NAMALWA (cell line): ENCODE results near the gene C1QTNF9B.
"Not testable (repeated sequence)": the region's sequence is repeated elsewhere in the genome, so short reads cannot be mapped to it uniquely, and the experiment has no call there.

Experiments used
- DNase-seq: peaks from one replicate; pipeline ENCODE4 v3.0.0-alpha.2; 2015; ENCODE audit warnings: low spot score

Gene C1QTNF9B

DNA sequence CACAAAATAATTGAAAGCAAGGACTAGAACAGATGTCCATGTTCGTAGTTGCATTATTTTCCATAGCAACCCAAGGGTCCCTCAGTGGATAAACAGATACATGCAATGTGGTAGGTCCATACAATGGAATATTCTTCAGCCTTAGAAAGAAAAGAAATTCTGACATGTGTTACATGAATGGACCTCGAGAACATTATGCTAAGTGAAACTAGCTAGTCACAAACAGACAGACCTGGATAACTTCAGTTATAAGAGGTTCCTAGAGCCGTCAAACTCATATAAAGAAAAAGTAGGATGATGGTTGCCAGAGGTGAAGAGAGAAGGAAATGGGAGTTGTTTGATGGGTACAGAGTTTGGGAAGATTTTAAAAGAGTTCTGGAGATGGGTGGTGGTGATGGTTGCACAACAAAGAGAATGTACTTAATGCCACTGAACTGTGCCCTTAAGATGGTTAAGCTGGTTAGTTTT is at the start of gene C1QTNF9B:
TSS of gene C1QTNF9B (minus strand) at position 51 of the 468 bp plus-strand sequence.
- DNase-seq: not testable (repeated sequence)

DNA sequence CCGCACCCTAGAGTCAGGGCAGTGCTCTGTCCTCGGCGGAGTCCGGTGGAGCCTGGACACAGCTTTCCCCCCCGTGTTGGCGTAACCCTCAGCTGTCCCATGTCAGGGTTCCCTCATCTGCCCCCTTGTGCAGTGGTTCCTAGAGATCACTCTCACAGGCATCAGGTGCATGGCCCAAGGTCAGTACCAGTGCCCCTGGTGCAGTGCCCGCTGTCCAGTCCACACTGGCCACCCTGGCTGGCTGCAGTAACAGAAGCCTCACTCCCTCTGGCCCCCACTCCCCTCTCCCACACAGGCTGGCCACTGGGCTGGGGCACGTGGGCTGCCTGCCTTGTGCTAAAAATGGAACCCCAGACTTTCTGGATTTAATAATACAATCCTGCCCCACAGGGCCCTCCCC is 49.6 kb upstream of the C1QTNF9B start:
- no peak for DNase-seq

DNA sequence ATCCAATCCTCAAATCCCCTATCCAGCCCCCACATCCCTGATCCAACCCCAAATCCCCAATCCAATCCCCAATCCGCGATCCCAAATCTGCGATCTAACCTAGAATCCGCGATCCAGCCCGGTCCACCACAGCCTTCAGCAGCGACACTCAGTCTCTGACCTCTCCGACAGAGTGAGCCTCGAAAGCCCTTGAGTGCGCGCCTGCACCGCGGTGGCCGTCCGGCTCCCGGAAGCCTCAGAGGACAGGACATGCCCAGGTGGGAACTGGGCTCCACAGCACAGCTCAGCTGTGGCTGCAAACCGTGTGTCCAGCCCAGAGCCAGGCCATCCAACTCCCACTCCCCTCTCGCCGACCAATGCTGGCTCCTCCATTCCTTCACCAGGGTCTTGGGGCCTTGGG is 48.8 kb upstream of the C1QTNF9B start:
- DNase-seq: no peak

DNA sequence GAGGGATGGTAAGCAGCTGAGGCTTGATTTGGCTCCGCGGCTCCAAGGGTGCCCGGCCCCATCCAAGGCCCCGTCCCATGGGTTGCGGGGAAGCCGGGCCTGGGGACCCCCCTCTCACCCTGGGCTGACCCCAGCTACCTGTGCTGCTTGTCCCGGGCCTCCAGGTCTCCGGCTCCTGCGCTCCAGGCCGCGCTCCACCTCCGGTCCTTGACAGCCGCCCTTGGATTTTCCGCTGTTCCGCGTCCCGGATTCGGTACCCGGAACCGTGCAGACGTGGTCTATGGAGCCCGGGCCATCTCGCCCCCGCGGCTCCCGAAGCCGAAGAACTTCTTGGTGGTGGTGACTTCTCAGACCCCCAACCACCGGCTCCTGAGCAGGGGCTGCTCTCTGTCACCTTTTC is 48.3 kb upstream of the C1QTNF9B start:
- no peak for DNase-seq

DNA sequence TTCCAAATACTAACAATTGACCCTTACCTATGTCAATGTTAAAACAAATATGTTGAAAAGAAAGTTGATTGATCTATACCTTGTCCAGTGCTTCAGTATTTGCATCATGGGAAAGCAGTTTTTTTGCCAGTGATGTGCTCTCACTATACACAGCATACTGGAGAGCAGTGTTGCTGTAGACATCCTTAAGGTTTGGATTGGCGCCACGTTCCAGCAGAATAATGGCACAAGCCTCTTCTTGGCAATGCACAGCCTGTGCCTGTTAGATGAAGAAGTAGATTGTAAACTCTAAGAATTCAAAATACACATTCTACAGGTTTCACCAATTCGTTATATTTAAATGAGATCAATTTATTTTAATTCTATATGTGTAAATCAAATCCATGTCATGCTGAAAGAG is 43.9 kb upstream of the C1QTNF9B start:
- DNase-seq: no peak

DNA sequence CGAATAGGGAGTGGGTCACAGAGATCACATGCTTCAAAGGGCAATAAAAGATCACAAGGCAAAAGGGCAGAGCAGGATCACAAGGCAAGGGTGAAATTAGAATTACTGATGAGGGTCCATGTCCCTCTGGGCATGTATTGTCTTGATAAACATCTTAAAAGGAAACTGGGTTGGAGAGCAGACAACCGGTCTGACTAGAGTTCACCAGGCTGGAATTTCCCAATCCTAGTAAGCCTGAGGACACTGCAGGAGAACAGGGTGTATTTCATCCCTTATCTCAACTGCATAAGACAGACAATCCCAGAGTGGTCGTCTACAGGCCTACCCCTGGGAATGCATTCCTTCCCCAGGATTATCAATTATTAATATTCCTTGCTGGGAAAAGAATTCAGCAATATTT is 42.4 kb upstream of the C1QTNF9B start:
- not testable (repeated sequence) for DNase-seq

DNA sequence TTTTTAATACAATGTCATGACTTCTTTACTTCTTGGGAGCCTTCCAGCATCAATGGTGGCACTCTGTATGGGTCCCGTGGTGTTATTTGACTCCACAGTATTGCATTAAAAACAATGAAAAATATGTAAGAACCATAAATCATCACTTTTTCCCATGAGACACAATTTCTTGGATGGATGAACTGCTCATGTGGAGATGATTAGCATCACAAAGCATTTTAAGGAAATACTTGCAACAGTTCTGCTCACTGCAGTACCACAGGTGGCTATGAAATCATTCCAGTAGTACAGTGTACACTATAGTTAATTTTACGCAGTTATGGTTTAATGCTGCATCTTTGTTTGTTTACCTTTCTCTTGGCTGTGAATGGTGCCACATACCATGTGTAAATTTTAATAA is 37.2 kb upstream of the C1QTNF9B start:
- no peak for DNase-seq

DNA sequence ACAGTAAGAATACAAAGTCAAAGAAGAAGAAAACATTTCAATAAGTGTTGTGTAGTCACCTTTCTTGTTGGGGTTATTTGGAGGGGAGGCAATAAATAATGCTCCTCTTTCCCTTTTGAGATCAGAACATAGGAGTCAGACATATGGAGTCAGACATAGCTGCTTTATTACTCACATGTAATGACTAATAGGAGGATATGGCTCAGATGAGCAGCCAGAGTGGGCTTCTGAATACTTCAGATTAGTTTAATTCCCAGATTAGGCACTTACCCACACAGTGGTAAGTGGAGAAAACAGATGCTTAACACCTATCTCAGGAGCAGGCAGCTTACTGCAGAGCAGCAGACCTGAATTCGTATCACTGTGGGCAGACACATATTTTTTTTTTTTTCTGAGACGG is 31.7 kb upstream of the C1QTNF9B start:
- no peak for DNase-seq

DNA sequence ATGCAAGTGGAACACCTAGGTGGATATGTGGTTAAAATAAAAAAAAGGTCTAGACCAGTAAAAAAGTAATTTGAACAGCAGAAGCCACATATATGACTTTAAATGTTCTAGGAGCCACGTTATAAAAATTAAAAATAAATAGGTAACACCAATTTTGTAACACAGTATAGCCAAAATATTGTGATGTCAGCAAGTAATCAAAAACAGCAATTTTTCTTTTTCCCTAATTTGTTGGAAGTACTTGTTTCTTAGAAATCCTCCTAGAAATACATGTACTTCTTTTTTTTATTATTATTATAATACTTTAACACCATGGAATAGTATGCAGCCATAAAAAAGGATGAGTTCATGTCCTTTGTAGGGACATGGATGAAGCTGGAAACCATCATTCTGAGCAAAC is 25.7 kb upstream of the C1QTNF9B start:
- no peak for DNase-seq

DNA sequence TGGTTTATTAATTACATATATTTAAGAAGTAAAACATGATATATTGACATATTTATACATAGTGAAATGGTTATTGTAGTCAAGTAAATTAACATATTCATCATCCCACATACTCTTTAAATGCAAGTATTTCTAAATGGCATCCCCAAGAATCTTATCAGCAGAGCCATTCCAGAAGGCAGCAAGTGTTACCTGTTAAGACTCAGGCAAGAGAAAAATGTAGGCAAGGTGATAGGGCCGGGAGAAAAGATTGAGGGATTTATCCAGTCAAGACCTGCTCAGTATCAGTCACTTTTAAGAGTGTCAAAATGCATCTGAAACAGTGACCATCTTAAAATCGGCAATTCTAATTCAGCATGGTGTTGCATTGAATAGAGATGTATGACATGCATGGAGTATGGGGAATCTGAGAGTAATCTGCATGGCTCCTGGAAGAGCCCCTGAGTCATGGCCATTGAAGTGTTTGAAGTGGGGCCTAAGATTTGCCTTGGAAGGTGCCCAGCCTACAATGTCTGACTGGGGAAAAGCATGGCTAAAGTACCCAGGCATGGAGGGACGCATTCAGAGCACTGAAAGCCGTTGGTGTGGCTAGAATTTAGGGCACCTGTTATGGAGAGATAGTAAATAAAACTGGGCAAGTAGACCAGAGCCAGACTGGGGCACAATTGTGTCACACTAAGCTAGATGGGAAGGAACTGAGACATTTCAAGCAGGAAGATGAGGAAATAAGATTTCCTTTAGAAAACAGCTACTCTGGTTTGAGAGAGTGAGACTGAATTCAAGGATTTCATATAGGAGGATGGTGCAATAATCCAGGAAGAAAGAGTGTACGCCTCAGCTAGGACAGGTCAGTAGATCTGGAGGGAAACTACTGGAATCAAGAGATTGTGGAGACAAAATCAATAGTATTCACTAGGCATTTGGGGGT is 25.0 kb upstream of the C1QTNF9B start:
- DNase-seq: no peak

DNA sequence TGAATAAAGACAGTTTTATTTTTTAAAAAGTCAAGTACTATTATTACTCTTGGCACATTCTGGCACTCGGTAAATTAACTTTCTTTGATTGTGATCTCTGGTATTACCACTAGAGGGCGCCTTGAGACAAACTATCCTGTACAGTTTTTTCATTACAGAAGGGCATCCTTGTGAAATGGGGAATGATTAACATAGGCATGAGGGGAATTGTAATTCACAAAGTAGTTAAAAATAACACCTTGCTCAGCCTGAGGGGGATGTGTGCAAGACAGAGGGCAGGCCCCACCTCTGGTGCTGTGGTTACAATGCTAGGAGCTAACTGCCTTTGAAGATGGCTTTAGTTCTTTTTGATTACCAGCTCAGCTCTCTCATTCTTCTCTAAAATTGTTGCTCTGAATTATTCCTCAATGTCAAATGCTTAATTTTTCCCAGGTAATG is 24.2 kb upstream of the C1QTNF9B start:
- DNase-seq: peak; percentile 55

DNA sequence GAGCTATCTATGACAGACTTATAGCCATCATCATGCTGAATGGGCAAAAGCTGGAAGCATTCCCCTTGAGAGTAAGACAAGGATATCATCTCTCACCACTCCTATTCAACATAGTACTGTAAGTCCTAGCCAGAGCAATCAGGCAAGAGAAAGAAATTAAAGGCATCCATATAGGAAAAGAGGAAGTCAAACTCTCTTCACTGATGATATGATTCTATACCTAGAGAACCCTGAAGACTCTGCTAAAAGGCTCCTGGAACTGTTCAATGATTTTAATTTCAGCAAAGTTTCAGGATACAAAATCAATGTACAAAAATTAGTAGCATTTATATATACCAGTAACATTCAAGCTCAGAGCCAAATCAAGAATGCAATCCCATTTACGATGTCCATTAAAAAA is 21.7 kb upstream of the C1QTNF9B start:
- DNase-seq: no peak

DNA sequence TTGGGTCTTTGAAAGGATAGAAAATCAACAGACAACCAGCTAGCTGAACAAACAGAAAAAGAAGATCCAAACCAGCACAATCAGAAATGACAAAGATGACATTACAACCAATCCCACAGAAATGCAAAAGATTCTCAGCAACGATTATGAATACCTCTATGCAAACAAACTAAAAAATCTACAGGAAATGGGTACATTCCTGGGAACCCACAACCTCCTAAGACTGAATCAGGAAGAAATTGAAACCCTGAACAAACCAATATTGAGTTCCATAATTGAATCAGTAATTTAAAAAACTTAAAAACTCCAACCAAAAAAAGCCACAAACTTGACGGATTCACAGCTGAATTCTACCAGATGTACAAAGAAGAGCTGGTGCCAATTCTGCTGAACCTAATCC is 20.9 kb upstream of the C1QTNF9B start:
- DNase-seq: no peak

DNA sequence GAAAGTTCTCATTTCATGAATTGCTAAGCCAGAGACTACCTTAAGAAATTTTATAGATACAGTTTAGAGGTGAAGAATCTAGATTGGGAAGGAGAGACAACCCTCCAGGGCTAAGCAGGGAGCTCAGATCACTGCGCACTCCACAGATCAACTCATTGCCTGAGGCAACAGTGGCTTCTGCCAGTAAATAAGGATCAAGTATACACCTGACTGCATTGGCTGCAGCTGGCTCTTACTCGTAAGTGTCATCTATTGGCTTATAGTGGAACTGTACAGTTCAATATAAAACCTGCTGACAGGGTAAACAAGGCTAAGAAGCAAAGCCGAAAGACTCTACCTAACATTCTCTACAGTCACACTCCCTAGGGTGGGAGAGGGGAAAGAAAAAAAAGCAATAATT is 18.0 kb upstream of the C1QTNF9B start:
- no peak for DNase-seq

DNA sequence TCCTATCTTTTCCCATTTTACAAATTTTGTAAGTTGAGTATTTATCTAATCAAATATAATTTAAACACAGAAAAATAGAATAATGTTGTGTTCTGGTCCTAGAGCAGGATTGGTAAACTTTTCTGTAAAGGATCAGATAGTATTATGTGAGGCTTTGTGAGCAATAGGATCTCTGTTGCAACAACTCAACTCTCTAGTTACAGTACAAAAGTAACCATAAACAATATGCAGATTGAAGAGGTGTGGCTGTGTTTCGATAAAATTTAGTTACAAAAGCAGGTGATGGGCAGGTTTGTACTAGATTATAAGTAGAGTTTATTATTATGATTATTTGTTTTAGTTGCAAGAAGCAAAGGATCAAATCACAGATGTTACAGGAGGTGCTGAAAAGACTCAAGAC is 15.2 kb upstream of the C1QTNF9B start:
- no peak for DNase-seq

DNA sequence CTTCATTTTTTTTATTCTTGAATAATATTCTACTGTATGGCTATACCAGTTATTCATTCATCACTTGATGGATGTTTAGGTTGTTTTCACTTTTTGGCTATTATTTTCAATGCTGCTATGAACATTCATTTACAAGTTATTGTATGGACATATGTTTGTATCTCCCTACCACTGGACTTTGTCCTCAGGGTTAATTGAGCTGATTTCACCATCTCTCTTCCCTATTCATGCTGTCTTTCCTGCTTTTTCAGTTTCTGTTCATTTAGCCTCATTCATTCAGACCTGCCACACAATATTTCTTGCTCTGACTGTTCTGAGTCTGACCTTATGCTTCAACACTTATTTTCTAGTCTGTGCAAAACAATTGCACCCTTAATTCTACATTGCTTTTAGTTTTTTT is 12.3 kb upstream of the C1QTNF9B start:
- DNase-seq: no peak

DNA sequence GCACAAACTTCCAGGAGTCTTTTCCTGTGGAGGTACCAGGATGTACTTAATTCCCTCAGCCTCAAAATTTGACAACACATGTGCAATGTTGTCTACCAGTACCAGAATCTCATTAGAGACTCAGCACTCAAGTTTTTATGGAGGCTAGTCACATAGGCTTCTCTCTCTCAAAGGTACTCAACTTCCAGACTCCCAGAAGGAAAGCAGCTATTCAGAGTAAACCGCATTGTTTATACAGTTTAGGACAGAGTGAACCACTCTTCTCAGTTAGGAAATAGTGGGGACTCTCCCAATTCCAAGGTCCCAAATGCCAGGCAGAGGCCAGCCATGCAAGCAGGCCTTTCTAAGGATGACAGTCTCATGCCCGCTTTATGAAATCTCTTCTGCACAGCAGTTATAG is 8.5 kb upstream of the C1QTNF9B start:
- DNase-seq: no peak

DNA sequence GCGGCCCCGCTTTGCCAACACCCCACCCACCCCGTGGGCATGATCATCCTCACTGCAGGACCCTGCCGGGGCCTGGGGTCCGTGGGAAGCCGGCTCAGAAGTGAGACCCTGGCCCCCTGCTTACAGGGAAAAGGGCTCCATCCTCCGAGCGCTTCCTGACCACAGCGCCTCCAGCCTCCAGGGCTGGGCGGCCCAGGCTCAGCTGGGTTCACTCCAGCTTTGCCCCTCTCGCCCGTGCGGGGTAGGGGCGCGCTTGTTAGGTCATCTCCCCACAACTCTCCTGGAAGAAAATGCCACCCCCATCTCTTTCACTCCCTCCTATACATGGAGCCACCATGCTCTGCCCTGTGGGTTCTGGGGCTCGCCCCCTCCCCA is 6.6 kb upstream of the C1QTNF9B start:
- DNase-seq: no peak

DNA sequence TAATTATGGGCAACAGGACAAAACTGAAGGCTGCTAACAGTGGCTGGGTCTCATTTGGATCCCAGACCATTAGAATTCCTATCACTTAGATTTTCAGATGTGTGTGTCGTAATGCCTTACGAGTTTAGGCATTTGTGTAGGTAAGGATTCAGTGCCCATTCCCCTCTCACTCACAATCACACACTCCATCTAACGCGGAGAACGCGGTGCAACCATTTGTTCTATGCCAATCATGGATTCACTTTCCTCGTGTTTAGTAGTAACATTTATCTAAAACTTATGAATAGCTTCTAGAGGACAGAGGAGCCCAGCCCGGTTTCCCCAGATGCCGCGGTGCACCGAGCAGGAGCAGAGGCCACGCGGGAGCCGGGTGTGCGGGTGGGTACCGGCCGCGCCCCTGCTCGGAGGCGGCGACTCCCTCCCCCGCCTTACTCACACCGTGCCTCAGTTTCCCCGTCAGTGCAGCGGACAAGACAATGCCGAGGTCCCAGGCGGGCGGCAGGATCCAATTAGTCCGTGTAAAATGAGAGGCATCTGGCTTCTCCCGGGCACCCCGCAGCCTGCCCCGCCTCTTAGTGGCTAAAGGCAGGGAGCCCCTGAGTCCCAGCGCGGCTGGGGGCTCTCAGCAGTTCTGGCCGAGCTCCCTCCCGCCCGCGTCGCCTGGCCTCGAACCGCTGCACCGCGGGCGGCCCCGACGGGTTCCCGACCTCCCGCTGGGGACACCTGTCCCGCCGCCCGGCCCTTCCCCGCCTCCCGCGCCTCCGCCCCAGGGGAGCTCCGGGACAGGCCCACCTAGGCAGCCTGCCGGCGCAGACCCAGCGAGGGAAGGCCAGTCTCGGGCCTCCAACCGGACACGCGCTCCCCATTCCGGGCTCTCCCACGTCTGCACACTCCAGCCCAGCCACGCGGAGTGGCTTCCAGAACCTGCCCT is 5.9 kb upstream of the C1QTNF9B start:
- DNase-seq: no peak

DNA sequence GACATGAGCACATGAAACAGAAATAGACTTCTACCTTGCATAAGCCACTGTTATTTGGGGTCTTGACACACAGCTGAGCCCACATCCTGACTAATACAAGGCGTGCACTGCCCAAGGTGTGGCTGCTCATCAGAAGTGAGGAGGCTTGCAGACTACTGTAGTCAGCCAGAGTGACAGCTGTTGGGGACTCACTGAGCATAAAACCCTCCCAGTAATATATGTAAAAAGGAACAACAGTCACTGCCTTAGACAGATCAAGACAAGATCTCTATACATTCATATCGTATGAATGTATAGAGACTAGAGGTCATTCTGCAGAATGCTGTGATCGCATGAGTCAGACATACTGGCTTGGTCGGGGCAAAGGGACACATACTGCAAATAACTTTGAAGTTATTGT is 4.1 kb upstream of the C1QTNF9B start:
- no peak for DNase-seq

DNA sequence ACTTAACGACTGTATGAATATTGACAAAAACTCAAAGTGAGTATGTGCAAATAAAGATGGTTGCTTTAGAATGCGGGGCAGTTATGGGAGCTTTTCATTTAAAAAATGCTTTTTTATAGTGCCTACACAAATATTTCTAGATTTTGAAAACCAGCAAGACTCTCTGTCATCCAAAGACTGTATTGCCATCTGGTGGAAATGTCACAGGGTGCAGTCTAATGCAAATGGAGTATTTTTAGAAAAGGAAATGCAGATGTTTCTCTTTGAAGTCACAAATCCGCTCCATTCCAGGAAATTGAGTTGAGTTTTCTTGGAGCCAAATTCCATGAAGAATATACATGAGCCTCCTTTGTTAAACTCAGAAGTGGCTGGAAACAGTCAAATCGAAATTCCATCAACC is 2.3 kb upstream of the C1QTNF9B start:
- DNase-seq: peak; percentile 76

DNA sequence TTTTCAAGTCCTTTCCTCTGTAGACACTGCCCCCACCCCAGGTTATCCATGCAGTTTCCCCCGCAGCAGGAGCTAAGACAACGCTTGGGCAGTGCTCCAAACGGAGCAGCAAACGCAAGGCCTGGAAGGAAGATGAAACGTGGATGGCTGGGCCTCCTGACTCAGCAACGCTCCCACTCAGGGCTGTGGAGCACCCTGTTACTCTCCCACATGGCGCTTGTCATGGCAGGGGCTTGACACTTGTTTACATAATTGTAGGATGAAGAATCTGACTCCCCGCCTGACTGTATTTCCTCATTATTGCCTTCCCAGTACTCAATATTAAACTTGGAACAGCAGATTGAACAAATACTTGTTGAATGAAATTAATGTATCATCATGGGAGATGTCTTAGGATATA is 799 bp upstream of the C1QTNF9B start:
- no peak for DNase-seq

DNA sequence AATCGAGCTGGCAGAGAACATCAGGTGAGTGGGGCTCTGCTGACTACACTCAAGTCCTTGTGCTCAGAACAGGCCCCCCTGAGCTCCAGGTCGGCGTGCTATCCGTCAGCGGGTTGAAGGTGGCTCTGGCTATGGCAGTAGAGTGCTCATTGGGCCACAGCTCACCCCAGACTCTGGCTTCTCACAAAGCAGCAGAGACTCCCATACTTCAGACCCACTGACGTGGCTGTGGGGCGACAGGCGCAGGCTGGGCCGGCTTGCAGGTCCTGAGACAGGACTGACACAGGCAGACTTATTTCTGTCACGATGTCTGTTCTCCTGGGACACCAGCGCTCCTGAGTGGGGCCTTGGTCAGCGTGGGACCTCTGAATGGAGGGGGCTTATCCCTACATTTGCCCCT is 2.6 kb downstream of the C1QTNF9B start:
- not testable (repeated sequence) for DNase-seq
